AG04449 (cell line): ENCODE data around the gene ACER3.

Experiments used
- CTCF ChIA-PET: fragments of 350-600 bp; formaldehyde crosslinking; extraction: SDS; loops from one replicate; lab custom pipeline; 2021; ENCODE audit warnings: antibody characterized with exemption; lab: Yijun Ruan, JAX
- POLR2A ChIA-PET: fragments of 400-600, 350-600 bp; formaldehyde crosslinking; extraction: SDS; loops from one replicate; lab custom pipeline; 2020; ENCODE audit warnings: antibody characterized with exemption, inconsistent platforms; lab: Yijun Ruan, JAX
- DNase-seq: peaks from one replicate; pipeline ENCODE4 v3.0.0-alpha.2; 2010; ENCODE audit warnings: low read depth, low spot score
- H3K4me3 ChIP-seq: 2 replicates; pipeline ENCODE4 v1.5.1; 2011; ENCODE audit warnings: low read depth, mild to moderate bottlenecking, control low read depth, low read length
- TF ChIP-seq, protein P1 (sequence below): IDR thresholded peaks from one replicate; pipeline ENCODE4 v1.5.1; 2011; ENCODE audit warnings: mild to moderate bottlenecking, moderate library complexity, low read length, control low read depth, inconsistent platforms; ENCODE audit not compliant: insufficient read depth; ENCODE audit errors: missing control alignments

The ACER3 gene

DNA sequence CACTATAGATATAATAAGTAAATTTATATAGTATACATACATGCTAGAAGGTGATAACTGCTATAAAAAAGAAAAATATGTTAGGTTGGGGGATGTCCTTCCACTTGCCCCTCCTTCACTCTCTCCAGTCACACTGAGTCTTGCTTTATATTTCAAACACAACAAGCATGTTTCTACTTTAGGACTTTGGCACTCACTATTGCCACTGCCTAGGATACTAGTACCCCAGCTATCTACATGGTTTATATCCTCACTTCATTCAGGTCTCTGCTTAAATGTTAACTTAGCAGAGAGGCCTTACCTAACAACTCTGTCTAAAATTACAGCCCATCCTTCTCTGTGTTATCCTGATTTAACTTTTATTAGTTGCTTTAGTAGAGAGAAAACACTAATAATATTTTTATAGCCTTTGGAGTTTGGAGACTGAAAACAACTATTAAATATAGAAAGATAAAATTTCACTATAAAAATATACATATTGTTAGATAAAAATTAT lies 134.4 kb downstream of the ACER3 start:
- POLR2A ChIA-PET: no interaction called here
- no peak for DNase-seq
- TF ChIP-seq, protein P1, sequence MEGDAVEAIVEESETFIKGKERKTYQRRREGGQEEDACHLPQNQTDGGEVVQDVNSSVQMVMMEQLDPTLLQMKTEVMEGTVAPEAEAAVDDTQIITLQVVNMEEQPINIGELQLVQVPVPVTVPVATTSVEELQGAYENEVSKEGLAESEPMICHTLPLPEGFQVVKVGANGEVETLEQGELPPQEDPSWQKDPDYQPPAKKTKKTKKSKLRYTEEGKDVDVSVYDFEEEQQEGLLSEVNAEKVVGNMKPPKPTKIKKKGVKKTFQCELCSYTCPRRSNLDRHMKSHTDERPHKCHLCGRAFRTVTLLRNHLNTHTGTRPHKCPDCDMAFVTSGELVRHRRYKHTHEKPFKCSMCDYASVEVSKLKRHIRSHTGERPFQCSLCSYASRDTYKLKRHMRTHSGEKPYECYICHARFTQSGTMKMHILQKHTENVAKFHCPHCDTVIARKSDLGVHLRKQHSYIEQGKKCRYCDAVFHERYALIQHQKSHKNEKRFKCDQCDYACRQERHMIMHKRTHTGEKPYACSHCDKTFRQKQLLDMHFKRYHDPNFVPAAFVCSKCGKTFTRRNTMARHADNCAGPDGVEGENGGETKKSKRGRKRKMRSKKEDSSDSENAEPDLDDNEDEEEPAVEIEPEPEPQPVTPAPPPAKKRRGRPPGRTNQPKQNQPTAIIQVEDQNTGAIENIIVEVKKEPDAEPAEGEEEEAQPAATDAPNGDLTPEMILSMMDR: no peak

DNA sequence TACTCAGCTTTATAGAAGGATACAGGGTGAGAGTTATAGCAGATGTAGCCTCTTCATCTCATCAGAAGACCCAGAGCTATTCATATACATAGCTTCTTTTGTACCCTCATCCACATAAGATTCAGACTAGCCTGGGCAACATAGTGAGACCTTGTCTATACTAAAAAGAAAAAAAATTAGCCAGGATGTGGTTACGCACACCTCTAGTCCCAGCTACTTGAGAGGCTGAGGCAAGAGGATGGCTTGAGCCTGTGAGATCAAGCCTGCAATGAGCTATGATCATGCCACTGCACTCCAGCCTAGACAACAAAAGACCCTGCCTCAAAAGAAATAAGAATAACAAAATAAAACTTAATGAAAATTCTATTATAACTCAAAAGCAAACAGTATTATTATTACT lies 136.8 kb downstream of the ACER3 start:
- no peak for DNase-seq
- TF ChIP-seq, protein P1: no peak
- ChIA-PET CTCF (interaction anchor here (1.2 to 1.4 kb wide), 2 partner anchors 50 to 79 kb away, joined by 3 to 6 read pairs; no protein-coding TSS in a partner anchor), POLR2A (no interaction called here)
- no peak overlapping the region for H3K4me3 ChIP-seq

More for the DNA sequence above, 134.4 kb downstream of the ACER3 start:
- CTCF ChIA-PET: interaction anchor here (0.9 kb wide), 1 partner anchor 77 kb away, joined by 3 read pairs; no protein-coding TSS in a partner anchor
- no peak overlapping the region for H3K4me3 ChIP-seq

- ChIA-PET CTCF (no interaction called here), POLR2A (no interaction called here)
Observed at GRCh38 chr11:76999597-76999996, 138.9 kb downstream of the ACER3 start.

GRCh38 chr11:77001613-77002012 lies 140.9 kb downstream of the ACER3 start:
- H3K4me3 ChIP-seq: no peak overlapping the region
- DNase-seq: no peak
- TF ChIP-seq, protein P1: no peak
- ChIA-PET POLR2A (no interaction called here), CTCF (no interaction called here)

More at GRCh38 chr11:76999597-76999996, 138.9 kb downstream of the ACER3 start:
- no peak for DNase-seq
- TF ChIP-seq, protein P1: no peak
- no peak overlapping the region for H3K4me3 ChIP-seq

GRCh38 chr11:77002776-77003175 lies 142.1 kb downstream of the ACER3 start:
- no peak for DNase-seq
- TF ChIP-seq, protein P1: no peak
- ChIA-PET CTCF (interaction anchor here (0.8 to 1.0 kb wide), 2 partner anchors 83 to 281 kb away, joined by 3 to 4 read pairs; no protein-coding TSS in a partner anchor), POLR2A (no interaction called here)
- no peak overlapping the region for H3K4me3 ChIP-seq

- TF ChIP-seq, protein P1: no peak
- no peak overlapping the region for H3K4me3 ChIP-seq
- DNase-seq: no peak
- ChIA-PET POLR2A (no interaction called here), CTCF (no interaction called here)
Observed at GRCh38 chr11:77003963-77004362, 143.2 kb downstream of the ACER3 start.
